Measurements from ENCODE around the gene WRAP73.

The WRAP73 gene

GRCh38 chr1:3611170-3612019, 38.5 kb downstream of the WRAP73 start, which contains the start of gene MEGF6:
TSS of gene MEGF6 (minus strand) at chr1:3611508. CDS start at chr1:3611268, 240 bp downstream.
- no peak for DNase-seq (ENCODE audit: low spot score)

GRCh38 chr1:3610527-3611169, 39.3 kb downstream of the WRAP73 start:
- no peak for DNase-seq (ENCODE audit: low spot score)

- DNase-seq (ENCODE audit: low spot score), result no peak
These were observed 40.0 kb downstream of the WRAP73 start for GRCh38 chr1:3609769-3610526.

- DNase-seq (ENCODE audit: low spot score), result no peak
These were observed 40.7 kb downstream of the WRAP73 start for GRCh38 chr1:3609016-3609768.

- no peak for DNase-seq (ENCODE audit: low spot score)
These were observed 41.7 kb downstream of the WRAP73 start for GRCh38 chr1:3608154-3608553.

- no peak for DNase-seq (ENCODE audit: low spot score)
These were observed 42.2 kb downstream of the WRAP73 start for GRCh38 chr1:3607703-3608065.

GRCh38 chr1:3606779-3607702, 42.9 kb downstream of the WRAP73 start:
- DNase-seq (ENCODE audit: low spot score), result no peak

- no peak for DNase-seq (ENCODE audit: low spot score)
These were observed 44.7 kb downstream of the WRAP73 start for GRCh38 chr1:3604997-3605823.

- no peak for DNase-seq (ENCODE audit: low spot score)
These were observed 45.4 kb downstream of the WRAP73 start for GRCh38 chr1:3604468-3604974.

- DNase-seq (ENCODE audit: low spot score), result no peak
These were observed 46.1 kb downstream of the WRAP73 start for GRCh38 chr1:3603571-3604467.

- no peak for DNase-seq (ENCODE audit: low spot score)
These were observed 46.7 kb downstream of the WRAP73 start for GRCh38 chr1:3603156-3603555.

- DNase-seq (ENCODE audit: low spot score), result no peak
These were observed 47.5 kb downstream of the WRAP73 start for GRCh38 chr1:3602375-3602774.

GRCh38 chr1:3601743-3602142, 48.2 kb downstream of the WRAP73 start:
- no peak for DNase-seq (ENCODE audit: low spot score)

- no peak for DNase-seq (ENCODE audit: low spot score)
These were observed 49.5 kb downstream of the WRAP73 start for GRCh38 chr1:3600354-3600753.

GRCh38 chr1:3599816-3600215, 50.1 kb downstream of the WRAP73 start:
- DNase-seq (ENCODE audit: low spot score), result no peak

- DNase-seq (ENCODE audit: low spot score), result no peak
These were observed 50.6 kb downstream of the WRAP73 start for GRCh38 chr1:3599286-3599811.

GRCh38 chr1:3598522-3599285, 51.2 kb downstream of the WRAP73 start:
- no peak for DNase-seq (ENCODE audit: low spot score)

GRCh38 chr1:3598051-3598491, 51.8 kb downstream of the WRAP73 start:
- DNase-seq (ENCODE audit: low spot score), result no peak

Data from activated CD4-positive, alpha-beta T cell treated with anti-CD3 and anti-CD28 coated beads, Interleukin-2, Interleukin-4, amounts not matched to agents 100 ng/mL and 50 ng/mL, durations not matched to agents 16 hours and 8 hours (primary cell).